A673 (cell line): ENCODE data around the gene CYP24A1. TPM values are rescaled to one million over a fixed set of nuclear protein-coding genes. Genes with fewer than 3 reads are reported as not detected.

Experiments used
- BruUV-seq: library from RNA; stranded (reverse); fragments of 400-500 nt; replicated peaks from 2 replicates; lab custom pipeline; 2021; lab: Mats Ljungman, UMichigan
- CTCF ChIA-PET: fragments of 300-600 bp; sonication (Branson Sonifier 250); formaldehyde crosslinking; loops from one replicate; lab custom pipeline; 2022; ENCODE audit warnings: antibody characterized with exemption; lab: Charles Lee
- POLR2A ChIA-PET: fragments of 300-600 bp; sonication (Branson Sonifier 250); formaldehyde crosslinking; loops from one replicate; lab custom pipeline; 2022; ENCODE audit warnings: antibody characterized with exemption; ENCODE audit not compliant: low non-redundant PET; lab: Charles Lee
- DNase-seq: peaks from one replicate; pipeline ENCODE4 v3.0.0-alpha.2; 2015; ENCODE audit warnings: low spot score
- H3K27ac ChIP-seq: fragments of 200-600 bp; sonication (generic); 2 replicates; pipeline ENCODE4 v1.5.1; 2016; ENCODE audit warnings: mixed run types, low read depth, mild to moderate bottlenecking, mixed read lengths, antibody characterized with exemption, low read length; ENCODE audit not compliant: poor library complexity, severe bottlenecking
- H3K27me3 ChIP-seq: fragments of 200-600 bp; sonication (generic); replicated peaks from 2 replicates; pipeline ENCODE4 v1.6.1; 2017; ENCODE audit warnings: mixed run types, low read depth, mild to moderate bottlenecking, mixed read lengths, antibody characterized with exemption, low read length; ENCODE audit not compliant: insufficient read depth, poor library complexity
- H3K36me3 ChIP-seq: fragments of 200-600 bp; sonication (generic); 2 replicates; pipeline ENCODE4 v1.6.1; 2016; ENCODE audit warnings: mixed run types, mild to moderate bottlenecking, mixed read lengths, antibody characterized with exemption, low read length; ENCODE audit not compliant: insufficient read depth, poor library complexity, severe bottlenecking
- H3K4me1 ChIP-seq: fragments of 200-600 bp; sonication (generic); 2 replicates; pipeline ENCODE4 v1.6.1; 2017; ENCODE audit warnings: mixed run types, mild to moderate bottlenecking, mixed read lengths, antibody characterized with exemption, low read length; ENCODE audit not compliant: insufficient read depth, poor library complexity, severe bottlenecking
- H3K4me3 ChIP-seq: fragments of 200-600 bp; sonication (generic); 2 replicates; pipeline ENCODE4 v1.5.1; 2016; ENCODE audit warnings: low read depth, mixed run types, mild to moderate bottlenecking, mixed read lengths, low read length; ENCODE audit not compliant: poor library complexity, severe bottlenecking
- H3K9me3 ChIP-seq: fragments of 200-600 bp; sonication (generic); 2 replicates; pipeline ENCODE4 v1.6.1; 2016; ENCODE audit warnings: mixed run types, low read depth, mild to moderate bottlenecking, mixed read lengths, antibody characterized with exemption, low read length; ENCODE audit not compliant: poor library complexity, severe bottlenecking
- EZH2 ChIP-seq: fragments of 200-600 bp; sonication (generic); IDR thresholded peaks from 2 replicates; pipeline ENCODE4 v1.6.1; 2017; ENCODE audit warnings: borderline replicate concordance, low read depth, mild to moderate bottlenecking, mixed read lengths, antibody characterized with exemption, low read length; ENCODE audit not compliant: poor library complexity, severe bottlenecking
- intact Hi-C: fragments of 100-400 bp; cut with micrococcal nuclease; formaldehyde crosslinking; loops from one replicate; pipeline ENCODE4 v1.10.0; 2022; ENCODE audit not compliant: unreplicated experiment
- total RNA-seq: library from RNA; stranded (reverse); gene quantifications from 2 replicates; pipeline ENCODE4 v1.2.3, GENCODE V29; 2021
- TF ChIP-seq, protein P1 (sequence below): fragments of 300-800, 200-600 bp; sonication (generic); conservative IDR thresholded peaks from 2 replicates; pipeline ENCODE4 v1.5.1; 2017; ENCODE audit warnings: low read depth, mild to moderate bottlenecking, antibody characterized with exemption, low read length, moderate library complexity, mixed read lengths

The CYP24A1 gene
- total RNA-seq, 1 experiment from 2014 or later, result 0.56 TPM

DNA sequence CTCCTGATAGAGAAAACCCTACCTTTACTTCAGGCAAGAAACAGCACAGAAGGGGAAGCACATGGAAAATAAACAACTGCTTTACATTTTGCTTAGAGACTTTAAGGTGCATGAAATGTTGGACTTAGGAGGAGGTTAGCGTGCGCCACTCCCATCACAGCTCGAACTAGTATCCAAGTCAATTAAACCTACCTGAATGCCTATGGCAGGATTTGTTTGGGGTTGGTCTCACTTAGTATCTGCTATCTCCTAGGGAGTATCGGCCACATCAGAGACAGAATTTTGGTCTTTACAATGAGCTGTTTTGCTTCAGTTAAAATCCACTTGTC, 12.0 kb downstream of the CYP24A1 start:
- intact Hi-C loops, result no loop called here
- H3K4me3 ChIP-seq, result no peak overlapping the region
- no peaks in the 10 kb centered on the region for H3K4me1 ChIP-seq
- no peak overlapping the region for H3K27ac ChIP-seq
- BruUV-seq, result no TSS peak
- POLR2A ChIA-PET, result no interaction called here
- DNase-seq, result no peak
- H3K27me3 ChIP-seq, result no peaks in the 10 kb centered on the region
- no peaks in the 10 kb centered on the region for H3K36me3 ChIP-seq
- CTCF ChIA-PET, result no interaction called here
- H3K9me3 ChIP-seq, result no peaks in the 10 kb centered on the region
- no peak for TF ChIP-seq EZH2
- TF ChIP-seq, protein P1, sequence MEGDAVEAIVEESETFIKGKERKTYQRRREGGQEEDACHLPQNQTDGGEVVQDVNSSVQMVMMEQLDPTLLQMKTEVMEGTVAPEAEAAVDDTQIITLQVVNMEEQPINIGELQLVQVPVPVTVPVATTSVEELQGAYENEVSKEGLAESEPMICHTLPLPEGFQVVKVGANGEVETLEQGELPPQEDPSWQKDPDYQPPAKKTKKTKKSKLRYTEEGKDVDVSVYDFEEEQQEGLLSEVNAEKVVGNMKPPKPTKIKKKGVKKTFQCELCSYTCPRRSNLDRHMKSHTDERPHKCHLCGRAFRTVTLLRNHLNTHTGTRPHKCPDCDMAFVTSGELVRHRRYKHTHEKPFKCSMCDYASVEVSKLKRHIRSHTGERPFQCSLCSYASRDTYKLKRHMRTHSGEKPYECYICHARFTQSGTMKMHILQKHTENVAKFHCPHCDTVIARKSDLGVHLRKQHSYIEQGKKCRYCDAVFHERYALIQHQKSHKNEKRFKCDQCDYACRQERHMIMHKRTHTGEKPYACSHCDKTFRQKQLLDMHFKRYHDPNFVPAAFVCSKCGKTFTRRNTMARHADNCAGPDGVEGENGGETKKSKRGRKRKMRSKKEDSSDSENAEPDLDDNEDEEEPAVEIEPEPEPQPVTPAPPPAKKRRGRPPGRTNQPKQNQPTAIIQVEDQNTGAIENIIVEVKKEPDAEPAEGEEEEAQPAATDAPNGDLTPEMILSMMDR, result no peak

DNA sequence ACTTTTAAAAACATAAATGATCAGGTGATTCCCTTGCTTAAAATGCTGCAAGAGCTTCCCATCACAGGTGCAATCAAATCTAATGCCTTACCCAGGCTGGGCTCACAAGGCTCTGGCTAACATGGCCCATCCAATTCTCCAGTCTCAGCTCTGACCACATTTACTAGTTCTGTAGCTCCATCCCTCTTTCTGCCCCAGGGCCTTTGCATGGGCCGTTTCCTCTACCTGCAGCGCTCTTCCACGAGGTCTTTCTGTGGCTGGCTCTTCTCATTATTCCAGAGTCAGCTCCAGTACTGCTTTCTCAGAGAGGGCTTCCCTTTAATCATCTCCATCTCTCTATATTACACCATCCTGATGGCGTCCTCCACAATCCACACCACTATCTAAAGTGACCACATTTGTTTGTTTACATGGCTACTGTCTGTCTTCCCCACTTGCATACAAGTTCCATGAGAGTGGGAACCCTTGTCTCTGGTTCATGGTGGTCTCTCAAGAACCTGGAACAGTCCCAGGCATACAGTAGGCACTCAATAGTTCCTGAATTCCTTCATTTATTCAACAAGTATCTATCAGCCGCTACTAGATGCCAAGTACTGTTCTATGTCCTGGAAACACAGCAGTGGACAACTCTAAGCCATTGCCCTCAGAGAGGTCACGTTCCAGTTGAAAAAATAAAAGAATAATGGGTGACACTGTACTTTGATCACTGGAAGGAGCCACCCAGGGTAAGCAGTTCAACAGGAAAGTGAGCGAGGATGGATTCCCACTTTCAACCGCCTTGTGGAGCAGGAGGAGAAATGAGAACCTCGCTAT, 12.6 kb downstream of the CYP24A1 start:
- intact Hi-C loops, result no loop called here
- Histone ChIP-seq H3K4me3 (no peak overlapping the region), H3K27me3 (no peaks in the 10 kb centered on the region), H3K36me3 (no peaks in the 10 kb centered on the region), H3K27ac (no peak overlapping the region), H3K9me3 (no peaks in the 10 kb centered on the region), H3K4me1 (no peaks in the 10 kb centered on the region)
- no peak for DNase-seq
- ChIA-PET CTCF (no interaction called here), POLR2A (no interaction called here)
- TF ChIP-seq EZH2, result no peak
- TF ChIP-seq, protein P1, result no peak
- BruUV-seq, result no TSS peak

DNA sequence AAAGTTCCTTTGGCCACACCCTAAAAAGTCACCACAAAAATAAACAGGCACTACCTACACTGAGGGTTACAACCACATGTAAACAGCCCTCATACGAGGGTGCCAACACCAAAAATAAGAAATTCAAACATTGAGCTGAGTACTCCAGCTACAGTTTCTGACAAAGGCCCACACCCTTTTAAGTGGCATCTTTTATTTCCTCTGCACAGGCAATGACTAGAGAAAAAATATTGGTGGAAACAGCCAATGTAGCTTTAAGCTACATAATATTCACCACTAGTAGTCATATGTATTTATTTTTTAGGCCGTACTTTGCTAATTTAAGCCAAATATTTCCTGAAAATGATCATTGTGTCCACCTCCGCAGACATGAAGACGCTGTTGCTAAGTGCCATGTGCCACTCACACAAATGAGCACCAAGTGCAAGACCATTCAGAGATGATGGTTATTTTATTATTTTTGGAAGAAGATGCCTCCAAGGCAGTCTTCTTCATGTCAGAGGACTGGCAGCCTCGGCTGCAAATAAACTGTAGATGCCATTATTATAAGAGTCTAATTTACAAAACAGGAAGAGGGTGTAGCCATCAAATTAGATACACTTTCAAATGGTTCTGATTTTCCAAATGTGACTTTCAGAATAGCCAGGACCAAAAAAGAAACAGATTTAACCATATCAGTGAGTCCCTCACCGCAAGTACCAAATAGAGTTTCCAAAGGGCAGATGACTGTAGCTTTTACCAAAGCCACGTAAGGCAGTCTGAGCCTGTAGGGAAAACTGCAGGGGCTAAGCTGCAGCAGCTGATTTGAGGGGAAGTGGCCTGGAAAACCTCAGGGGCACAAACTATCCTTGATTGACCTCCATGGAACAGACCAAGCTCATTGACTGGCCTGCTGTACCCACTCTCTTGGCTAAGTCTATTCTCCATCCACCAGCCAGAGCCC, 13.4 kb downstream of the CYP24A1 start:
- Histone ChIP-seq H3K9me3 (no peaks in the 10 kb centered on the region), H3K4me1 (no peaks in the 10 kb centered on the region), H3K36me3 (no peaks in the 10 kb centered on the region), H3K4me3 (no peak overlapping the region), H3K27me3 (no peaks in the 10 kb centered on the region), H3K27ac (no peak overlapping the region)
- intact Hi-C loops, result no loop called here
- TF ChIP-seq, protein P1, result no peak
- no peak for TF ChIP-seq EZH2
- no TSS peak for BruUV-seq
- POLR2A ChIA-PET, result no interaction called here
- CTCF ChIA-PET, result no interaction called here
- DNase-seq, result no peak
